Medulla oblongata (tissue), 1 donor: Measurements from ENCODE around the gene FOXC1.

Source experiments
- DNase-seq: peaks from one replicate; pipeline ENCODE4 v3.0.0-alpha.2; 2015; ENCODE audit errors: extremely low spot score

The FOXC1 gene

GRCh38 chr6:1584996-1585668, 24.6 kb upstream of the FOXC1 start:
- no peak for DNase-seq

GRCh38 chr6:1585669-1586049, 24.1 kb upstream of the FOXC1 start:
- DNase-seq, result no peak

DNA sequence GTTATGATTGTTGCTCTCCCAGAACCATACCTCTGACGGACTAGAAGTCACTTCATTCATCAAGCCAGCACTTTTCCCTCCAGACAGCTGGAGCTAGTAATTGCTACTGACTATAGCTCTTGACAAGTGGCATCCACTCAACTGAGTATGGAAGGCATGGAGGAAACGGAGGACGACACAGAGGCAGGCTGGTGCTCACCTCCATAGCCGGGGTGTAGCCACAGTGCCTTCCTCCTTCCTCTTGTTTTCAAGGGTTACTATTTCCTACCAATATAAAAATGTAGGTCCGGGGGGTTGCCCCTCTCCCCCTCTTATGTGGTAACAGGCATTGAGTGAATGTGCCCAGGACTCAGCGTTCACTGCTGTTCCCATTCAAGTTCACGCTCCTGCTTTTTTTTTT, 23.5 kb upstream of the FOXC1 start:
- no peak for DNase-seq

DNA sequence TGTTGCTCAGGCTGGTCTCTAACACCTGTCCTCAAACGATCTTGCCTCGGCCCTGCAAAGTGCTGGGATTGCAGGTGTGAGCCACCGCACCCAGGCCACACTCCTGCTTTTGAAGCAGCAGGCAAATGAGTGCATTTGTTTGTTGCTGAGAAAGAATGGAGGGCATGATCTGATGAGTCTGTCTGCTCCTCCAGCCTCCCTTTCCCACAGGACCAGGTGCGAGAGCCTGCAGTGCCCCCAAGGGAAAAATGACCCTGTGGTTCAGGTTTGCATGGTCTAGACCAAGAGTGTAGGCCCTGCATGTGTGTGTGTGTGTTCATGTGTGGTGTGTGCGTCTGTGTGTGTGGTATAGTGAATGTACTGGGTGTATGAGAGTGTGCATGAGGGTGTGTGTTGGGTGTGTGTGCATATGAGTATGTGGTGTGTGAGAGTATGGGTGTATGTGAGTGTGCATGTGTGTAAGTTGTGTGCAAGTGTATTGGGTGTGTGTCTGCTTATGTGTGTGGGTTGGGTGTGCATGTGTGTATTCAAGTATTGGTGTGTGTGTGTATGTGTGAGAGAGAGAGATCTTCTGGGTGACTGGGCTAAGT, 22.8 kb upstream of the FOXC1 start:
- DNase-seq, result no peak

DNA sequence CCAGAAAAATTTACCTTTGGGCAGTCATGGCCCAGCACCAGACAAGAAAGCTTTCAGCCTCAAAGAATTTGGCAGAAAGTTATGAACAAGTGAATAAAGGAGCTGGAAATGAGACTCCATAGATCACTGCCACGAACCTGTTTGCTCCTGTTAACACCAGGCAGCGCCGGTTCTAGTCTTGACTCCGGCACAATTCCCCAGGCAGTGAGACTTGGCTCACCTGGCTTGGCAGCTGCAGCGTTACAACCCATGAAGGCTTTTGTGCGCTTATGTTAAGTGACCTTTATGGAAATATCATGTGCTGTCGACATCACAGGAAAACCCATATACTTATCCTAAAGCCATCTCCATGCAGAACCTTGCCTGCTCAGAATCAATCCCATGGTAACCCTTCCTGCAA, 22.2 kb upstream of the FOXC1 start:
- DNase-seq, result no peak

GRCh38 chr6:1587977-1588376, 21.7 kb upstream of the FOXC1 start:
- no peak for DNase-seq

DNA sequence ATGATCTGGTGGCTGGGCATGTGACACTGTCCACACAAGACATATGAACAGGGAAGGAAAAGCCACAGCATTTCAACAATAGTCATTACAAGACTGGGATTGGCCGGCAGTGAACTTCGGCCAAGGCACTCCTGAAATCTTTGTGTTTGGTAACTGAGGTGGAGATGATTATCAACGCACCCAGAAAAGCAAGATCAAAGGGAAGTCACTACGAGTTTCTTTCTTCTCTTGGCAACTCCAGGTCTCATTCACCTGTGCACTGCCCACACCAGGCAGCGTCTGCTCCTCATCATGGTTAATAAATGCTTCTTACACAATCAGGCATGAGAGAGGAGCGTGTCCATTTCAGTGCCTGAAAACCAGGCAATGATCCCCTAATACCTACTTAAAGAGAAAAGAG, 20.5 kb upstream of the FOXC1 start:
- no peak for DNase-seq

GRCh38 chr6:1590580-1590979, 19.1 kb upstream of the FOXC1 start:
- DNase-seq, result no peak

- DNase-seq, result no peak
Measured at GRCh38 chr6:1591243-1591642, 18.5 kb upstream of the FOXC1 start.

DNA sequence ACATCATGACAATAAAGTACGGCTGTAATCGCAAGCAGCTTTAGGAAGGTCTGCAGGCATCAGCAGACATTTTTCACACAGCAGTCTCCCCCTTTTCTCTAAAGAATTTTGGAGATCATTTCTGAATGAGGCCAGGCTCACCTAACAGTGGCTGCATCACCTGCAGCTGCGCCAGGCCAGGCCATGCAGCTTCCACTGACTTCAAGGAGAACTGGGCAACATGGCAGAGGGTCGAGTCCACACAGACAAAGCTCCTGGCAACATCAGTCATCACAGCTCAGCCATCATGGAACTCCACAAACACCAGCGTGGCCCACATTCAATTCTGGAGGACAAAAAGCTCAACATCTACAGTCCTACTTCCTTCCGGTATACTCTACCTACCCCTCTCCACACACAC, 17.8 kb upstream of the FOXC1 start:
- DNase-seq, result no peak

DNA sequence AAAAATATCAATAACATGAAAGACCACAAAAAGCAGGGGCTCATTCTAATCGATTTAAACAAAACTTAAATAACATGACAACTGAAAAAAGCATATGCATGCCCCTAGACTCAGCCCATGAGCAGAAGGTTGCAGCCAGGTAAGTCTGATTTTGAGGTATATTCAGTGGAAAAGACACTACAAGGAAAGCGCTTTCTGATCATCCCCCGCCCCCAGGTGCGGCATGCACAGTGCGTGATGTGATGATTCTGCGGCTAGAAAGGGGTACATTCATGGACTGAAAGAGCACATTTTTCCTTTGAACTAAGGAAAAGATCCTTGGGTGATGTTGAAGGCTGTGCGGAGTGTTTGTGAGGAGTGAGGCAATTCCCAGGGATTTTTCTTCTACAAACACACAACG, 16.9 kb upstream of the FOXC1 start:
- no peak for DNase-seq

DNA sequence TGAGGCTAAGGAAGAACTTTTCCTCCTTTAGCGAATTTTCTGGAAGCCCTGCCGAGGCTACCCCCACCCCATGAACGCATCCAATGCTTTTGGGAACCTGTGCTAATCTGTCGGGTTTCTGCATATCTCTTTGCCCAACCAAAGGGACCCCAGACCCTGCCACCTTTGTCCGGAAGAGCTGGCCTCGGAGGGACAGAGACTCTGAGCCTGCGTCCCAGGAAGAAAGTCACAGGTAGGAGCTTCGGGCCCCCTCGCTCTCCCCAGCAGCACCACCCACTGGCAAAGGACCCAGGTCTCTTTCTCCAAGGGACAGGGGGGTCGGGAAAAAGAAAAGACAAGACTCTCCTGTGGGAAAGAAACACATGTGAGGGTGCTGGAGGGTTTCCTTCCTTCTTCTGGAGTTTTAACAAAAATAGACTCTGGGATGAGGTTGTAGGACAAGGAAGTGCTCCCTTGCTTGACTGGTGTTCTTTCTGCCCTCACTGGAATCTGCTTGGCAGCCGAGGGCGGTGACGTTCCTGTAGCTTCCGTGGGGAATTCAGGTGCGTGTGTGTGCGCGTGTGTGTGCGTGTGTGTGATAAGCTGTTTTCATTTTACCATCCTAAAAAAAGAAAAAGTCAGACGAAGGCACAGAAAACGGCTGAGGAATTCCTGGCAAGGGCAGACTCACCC, 16.3 kb upstream of the FOXC1 start:
- DNase-seq, result no peak

- DNase-seq, result no peak
Measured at GRCh38 chr6:1593958-1594314, 15.8 kb upstream of the FOXC1 start.

DNA sequence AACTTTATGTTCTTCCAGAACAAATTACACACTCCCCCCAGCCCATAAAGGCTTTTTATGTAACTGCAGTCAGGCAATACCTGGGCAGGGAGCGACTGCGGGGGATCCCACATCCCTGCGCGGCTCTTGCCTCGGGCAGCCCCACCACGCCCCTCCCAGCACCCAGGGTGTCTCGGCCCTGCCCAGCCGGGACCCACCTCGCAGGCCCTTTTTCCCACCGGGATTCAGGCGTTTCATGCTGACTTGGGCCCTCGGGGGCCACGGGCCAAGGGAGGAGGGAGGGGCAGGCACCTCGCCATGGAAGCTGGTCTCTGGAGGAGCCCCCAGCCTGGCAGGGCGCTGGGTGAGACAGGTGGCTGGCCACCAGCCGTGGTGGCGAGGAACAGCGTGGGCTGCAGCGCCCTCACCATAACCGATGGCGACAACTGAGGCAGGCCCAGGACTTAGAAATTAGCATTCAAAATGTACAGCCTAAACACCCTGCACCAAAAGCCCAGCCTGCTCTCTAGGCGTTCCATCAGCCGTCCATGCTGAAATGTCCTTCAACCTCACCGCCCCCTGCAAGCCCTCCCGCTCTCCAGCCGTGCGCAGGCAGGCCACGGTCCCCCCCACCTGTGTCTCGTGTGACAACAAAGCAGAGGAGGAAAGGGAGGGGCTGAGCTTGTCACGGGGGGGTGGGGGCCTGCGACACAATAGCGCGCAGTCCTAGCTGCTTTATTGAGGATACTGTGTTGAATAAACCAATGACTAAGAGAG, 15.1 kb upstream of the FOXC1 start:
- no peak for DNase-seq

DNA sequence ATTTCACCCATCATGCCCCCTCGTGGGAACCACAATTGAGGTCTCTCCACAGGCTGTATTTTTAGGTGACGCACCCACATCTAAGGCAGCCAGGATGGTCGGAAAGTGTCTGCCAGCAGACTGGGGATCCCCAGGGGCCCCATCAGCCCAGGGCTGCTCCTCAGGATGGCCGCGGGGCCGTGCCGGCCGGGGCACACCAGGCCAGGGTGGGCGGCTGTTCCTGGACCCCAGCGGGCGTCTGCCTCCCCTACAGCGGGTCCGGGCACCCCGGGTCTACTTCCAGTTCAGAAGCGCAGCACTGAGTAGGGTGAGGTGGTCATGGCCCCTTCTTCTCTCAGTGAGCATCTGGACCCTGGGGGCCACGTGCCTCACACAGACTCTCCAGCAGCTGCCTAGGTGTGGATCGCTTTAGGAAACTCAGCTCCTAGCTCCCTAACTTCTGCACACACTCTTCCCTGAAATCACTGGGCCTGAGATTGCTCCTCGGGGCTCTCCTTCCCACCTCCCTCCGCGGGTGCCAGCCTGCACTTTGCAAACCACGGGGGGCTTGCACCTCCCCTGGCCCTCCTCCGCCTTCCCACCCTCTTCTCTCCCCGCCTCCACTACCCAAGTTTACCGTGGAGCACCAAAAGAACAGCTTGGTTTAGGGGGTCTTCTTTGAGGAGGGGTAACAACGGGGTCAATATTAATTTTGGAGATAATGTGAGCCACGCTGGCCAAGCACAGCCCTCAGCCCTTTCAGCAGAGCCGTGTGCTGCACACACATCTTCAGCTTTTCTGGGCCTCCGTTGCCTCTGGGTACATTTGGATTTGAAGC, 14.2 kb upstream of the FOXC1 start:
- no peak for DNase-seq

- DNase-seq, result peak; percentile 74
Measured at GRCh38 chr6:1596088-1596852, 13.4 kb upstream of the FOXC1 start.

DNA sequence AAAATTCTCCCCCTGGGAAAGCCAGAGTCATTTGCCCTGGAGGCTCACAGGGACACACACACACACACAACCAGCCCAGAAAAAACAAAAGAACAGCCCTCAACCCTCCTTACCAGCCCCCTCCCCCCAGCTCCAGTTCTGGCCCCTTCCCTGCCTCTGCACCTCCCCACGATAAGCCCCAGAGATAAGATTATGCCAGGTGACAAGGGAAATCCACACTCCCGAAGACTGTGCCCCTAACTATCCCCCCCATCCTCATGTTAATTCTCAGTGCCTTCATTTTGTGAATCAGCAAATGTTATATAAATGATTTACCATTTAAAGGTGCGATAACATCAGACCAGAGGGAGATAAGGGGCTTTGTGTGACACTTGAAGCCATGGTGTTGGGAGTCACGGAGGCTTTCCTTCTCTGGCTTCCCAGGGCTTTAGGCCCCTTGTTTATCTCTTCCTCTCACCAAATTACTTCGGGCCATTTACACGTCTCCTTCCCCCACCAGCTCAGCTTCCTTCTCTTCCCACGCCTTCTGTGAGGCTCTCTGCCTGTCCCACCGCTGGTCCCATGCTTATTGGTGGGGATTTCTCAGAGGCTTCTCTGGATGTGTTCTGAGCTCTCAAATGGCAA, 12.5 kb upstream of the FOXC1 start:
- DNase-seq, result no peak

DNA sequence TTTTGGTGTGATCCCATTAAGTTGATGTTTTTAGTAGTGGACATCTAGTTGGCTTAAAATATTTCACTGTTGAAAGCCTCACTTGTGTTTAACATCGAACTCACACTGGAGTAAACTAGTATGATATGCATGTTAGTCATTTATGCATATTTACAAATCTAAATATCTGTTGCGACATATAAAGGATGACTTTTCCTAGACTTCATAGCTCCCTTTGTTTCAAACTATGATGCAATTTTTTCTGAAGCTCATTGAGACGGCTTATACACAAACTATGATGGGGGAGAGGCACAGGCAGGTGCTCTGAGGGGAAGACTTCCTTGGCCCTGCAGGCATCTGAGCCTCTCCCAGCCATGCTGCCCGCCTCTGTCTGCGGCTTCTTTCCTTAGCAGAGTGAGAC, 11.8 kb upstream of the FOXC1 start:
- DNase-seq, result no peak

- DNase-seq, result no peak
Measured at GRCh38 chr6:1598433-1598832, 11.3 kb upstream of the FOXC1 start.

DNA sequence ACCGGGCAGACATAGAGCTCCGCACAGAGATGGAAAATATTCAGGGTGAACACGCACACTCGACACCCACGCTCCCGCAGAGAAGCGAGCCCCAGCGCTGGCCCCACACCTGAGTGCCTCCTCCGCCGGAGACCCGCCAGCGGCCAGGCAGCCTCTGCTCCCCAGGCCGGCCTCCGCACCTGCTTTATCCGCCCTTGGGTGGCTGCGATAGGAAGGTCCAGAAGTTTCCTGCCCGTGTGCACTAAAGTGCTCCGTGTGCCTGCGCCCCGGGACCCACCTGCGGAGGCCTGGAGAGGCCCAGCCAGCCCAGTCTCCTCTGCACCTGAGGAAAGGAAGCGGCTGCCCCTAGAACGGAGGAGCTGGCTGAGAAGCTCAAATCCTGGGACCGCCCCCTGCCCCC, 10.8 kb upstream of the FOXC1 start:
- DNase-seq, result no peak

GRCh38 chr6:1599469-1599868, 10.2 kb upstream of the FOXC1 start:
- DNase-seq, result no peak
